H7 (cell line): ENCODE results near the gene MYF5. TPM values are rescaled to one million over a fixed set of nuclear protein-coding genes. Genes with fewer than 3 reads are reported as not detected.

ENCODE experiments used
- DNase-seq: peaks from one replicate; pipeline ENCODE4 v3.0.0; 2012
- H3K27me3 ChIP-seq: 2 replicates; pipeline ENCODE4 v1.6.0; 2011; ENCODE audit warnings: mild to moderate bottlenecking, low read length; ENCODE audit not compliant: control insufficient read depth, insufficient read depth
- H3K36me3 ChIP-seq: replicated peaks from 2 replicates; pipeline ENCODE4 v1.5.1; 2011; ENCODE audit warnings: low read length; ENCODE audit not compliant: control insufficient read depth, insufficient read depth
- H3K4me3 ChIP-seq: 2 replicates; pipeline ENCODE4 v1.5.1; 2011; ENCODE audit warnings: low read depth, mild to moderate bottlenecking, control low read depth, low read length, moderate library complexity; ENCODE audit not compliant: insufficient read depth
- total RNA-seq: library from RNA; depleted of rRNA; stranded (reverse); fragments of >200 nt; shearing (Covaris generic); gene quantifications from 2 replicates; pipeline ENCODE4 v1.2.3, GENCODE V29; 2014; rRNA removed

Gene MYF5
- total RNA-seq, 1 experiment from 2014 or later = not detected

- H3K27me3 ChIP-seq = no peaks in the 10 kb centered on the region
- no peak for DNase-seq
- H3K4me3 ChIP-seq = no peak overlapping the region
- no peaks in the 10 kb centered on the region for H3K36me3 ChIP-seq
Measured at GRCh38 chr12:80766210-80766609, 49.5 kb downstream of the MYF5 start.

GRCh38 chr12:80766897-80767296, 50.2 kb downstream of the MYF5 start:
- H3K4me3 ChIP-seq = no peak overlapping the region
- H3K36me3 ChIP-seq = no peaks in the 10 kb centered on the region
- H3K27me3 ChIP-seq = no peaks in the 10 kb centered on the region
- DNase-seq = no peak

Other genes with a start within 250 kb of the MYF5 start
- 0.11 TPM in 1 of 2 replicates, not detected in the other for gene MYF6, start 9.3 kb upstream of the MYF5 start, total RNA-seq
- gene LIN7A, start 221.0 kb downstream of the MYF5 start, total RNA-seq = 7.6 and 11.9 TPM in 2 replicates